ENCODE measurements around the gene RAB11FIP3.
"Not testable (repeated sequence)": the region's sequence is repeated elsewhere in the genome, so short reads cannot be mapped to it uniquely, and the experiment has no call there.

RAB11FIP3 gene

GRCh38 chr16:456891-457483 is 31.5 kb downstream of the RAB11FIP3 start:
- no peak for TF ChIP-seq CTCF (IDR thresholded peaks at IDR 0.05; ENCODE audit: low read depth, low read length)
- DNase-seq (ENCODE audit: extremely low read depth, low read depth), result no peak

DNA sequence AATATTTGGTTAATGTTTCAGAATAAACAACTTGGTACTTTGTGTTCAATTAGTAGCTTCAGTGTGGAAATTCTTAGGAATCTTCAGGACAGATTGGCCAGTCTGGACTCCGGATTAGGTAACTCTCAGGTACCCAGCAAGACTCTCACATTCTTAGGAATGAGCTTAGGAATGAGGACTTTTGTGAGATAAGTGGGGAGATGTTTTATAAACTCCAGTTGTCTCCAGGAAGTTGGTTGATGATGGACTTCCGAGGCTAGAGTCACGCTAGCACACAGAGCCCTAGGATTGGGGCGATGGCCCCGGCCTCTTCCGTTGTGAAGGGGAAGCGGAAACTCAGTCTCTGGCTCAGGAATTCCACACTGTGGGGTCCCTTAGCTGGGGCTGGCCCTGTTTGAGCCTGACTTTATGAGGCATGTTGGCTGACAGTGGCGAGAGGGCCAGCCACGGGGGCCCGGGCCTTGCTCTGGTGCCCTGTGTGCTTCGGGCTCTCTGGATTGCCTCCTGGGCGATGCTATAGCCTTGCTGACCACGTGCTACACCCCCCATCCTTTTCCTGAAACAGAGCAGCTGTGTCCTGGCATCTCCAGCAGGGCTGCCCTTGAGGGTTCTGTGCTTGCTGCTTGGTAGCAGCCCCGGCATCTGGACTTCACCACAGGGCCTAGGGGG is 32.4 kb downstream of the RAB11FIP3 start:
- no peak for TF ChIP-seq CTCF (IDR thresholded peaks at IDR 0.05; ENCODE audit: low read depth, low read length)
- DNase-seq (ENCODE audit: extremely low read depth, low read depth), result no peak

DNA sequence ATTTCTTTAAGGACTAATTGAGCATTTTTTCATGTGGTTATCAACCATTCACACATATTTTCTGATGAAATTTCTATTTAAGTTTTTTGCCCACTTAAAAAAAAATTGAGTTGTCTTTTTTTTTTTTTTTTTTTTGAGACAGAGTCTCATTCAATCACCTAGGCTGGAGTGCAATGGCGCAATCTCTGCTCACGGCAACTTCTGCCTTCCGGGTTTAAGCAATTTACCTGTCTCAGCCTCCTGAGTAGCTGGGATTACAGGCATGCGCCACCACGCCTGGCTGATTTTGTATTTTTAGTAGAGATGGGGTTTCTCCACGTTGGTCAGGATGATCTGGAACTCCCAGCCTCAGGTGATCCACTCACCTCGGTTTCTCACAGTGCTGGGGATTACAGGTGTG is 34.3 kb downstream of the RAB11FIP3 start:
- no peak for DNase-seq (ENCODE audit: extremely low read depth, low read depth)
- no peak for TF ChIP-seq CTCF (IDR thresholded peaks at IDR 0.05; ENCODE audit: low read depth, low read length)

DNA sequence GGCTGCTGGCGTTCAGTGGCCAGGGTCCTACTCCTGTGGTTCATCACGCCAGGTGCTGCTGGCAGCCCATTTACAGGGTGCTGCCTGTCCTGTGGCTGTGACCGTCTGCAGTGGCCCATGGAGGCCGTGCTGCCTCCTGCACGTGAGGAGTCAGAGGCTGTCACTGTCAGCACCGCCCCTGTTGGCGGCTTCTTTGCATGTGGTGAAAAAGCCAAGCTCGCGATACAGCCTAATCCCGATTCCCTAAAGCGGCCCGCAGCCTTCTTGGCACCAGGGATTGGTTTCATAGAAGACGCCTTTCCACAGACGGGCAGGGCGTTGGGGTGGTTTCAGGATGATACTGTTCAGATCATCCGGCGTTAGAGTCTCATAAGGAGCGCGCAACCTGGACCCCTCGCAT is 35.3 kb downstream of the RAB11FIP3 start:
- no peak for DNase-seq (ENCODE audit: extremely low read depth, low read depth)
- no peak for TF ChIP-seq CTCF (IDR thresholded peaks at IDR 0.05; ENCODE audit: low read depth, low read length)

DNA sequence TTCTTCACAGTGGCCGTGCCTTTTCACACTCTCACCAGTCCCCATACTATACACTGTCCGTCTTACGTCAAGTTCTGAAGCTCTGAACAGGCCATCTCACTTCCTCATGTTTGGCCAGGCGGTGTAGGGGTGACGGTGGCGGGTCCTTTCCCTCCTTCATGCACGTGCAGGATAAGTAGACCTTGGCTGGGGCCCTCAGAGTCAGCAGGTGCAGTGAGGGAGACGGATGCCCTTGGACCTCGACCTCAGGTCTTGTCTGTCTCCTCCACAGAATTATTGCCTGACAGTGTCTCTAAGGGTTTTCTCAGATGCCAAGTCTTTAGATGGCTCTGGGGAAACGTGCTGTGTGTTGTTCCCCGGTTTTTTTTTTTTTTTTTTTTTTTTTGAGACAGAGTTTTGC is 37.6 kb downstream of the RAB11FIP3 start:
- no peak for TF ChIP-seq CTCF (IDR thresholded peaks at IDR 0.05; ENCODE audit: low read depth, low read length)
- DNase-seq (ENCODE audit: extremely low read depth, low read depth), result no peak

- DNase-seq (ENCODE audit: extremely low read depth, low read depth), result no peak
- TF ChIP-seq CTCF (IDR thresholded peaks at IDR 0.05; ENCODE audit: low read depth, low read length), result no peak
Measured at GRCh38 chr16:466651-467050, 41.2 kb downstream of the RAB11FIP3 start.

DNA sequence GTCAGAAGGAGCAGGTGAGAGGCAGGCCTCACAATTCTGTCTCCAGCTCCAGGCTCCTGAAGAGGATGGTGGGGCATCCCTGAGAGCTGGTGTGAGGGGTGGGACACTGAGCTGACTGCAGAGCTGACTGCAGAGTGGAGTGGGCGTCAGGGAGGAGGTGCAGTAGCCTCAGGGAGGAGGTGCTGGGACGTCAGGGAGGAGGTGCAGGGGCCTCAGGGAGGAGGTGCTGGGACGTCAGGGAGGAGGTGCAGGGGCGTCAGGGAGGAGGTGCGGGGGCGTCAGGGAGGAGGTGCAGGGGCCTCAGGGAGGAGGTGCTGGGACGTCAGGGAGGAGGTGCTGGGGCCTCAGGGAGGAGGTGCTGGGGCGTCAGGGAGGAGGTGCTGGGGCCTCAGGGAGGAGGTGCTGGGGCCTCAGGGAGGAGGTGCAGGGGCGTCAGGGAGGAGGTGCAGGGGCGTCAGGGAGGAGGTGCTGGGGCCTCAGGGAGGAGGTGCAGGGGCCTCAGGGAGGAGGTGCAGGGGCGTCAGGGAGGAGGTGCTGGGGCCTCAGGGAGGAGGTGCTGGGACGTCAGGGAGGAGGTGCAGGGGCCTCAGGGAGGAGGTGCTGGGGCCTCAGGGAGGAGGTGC is 41.9 kb downstream of the RAB11FIP3 start:
- not testable (repeated sequence) for DNase-seq (ENCODE audit: extremely low read depth, low read depth)
